H1 (cell line): ENCODE measurements around the gene COL12A1. TPM values are rescaled to one million over a fixed set of nuclear protein-coding genes. Genes with fewer than 3 reads are reported as not detected.

Experiments
- CTCF ChIA-PET: fragments of 300-600 bp; sonication (Branson Sonifier 250); formaldehyde crosslinking; loops from one replicate; lab custom pipeline; 2021; ENCODE audit not compliant: partially characterized antibody; lab: Charles Lee
- POLR2A ChIA-PET: fragments of 300-600 bp; sonication (Branson Sonifier 250); formaldehyde crosslinking; loops from one replicate; lab custom pipeline; 2021; ENCODE audit warnings: inconsistent platforms; ENCODE audit not compliant: partially characterized antibody; lab: Charles Lee
- DNase-seq, 2 experiments: peaks; one replicate each; pipeline versions ENCODE4 v3.0.0 to v3.0.0-alpha.2; 2010 to 2022; ENCODE audit warnings: low spot score in 2 of 2, low read depth in 1 of 2, mixed read lengths in 1 of 2
- FAIRE-seq: peaks from 2 replicates; lab custom pipeline; 2011; peaks lifted over from hg19 to GRCh38; lab: Jason Lieb, UNC
- H2AFZ ChIP-seq: 2 replicates; pipeline ENCODE4 v1.8.1; 2012; ENCODE audit warnings: low read length, inconsistent platforms
- H2AK5ac ChIP-seq: 2 replicates; pipeline ENCODE4 v1.6.1; 2013; ENCODE audit warnings: low read depth, low read length
- H2BK120ac ChIP-seq: replicated peaks from 2 replicates; pipeline ENCODE3; 2013; ENCODE audit warnings: low read depth, low read length, inconsistent platforms
- H2BK12ac ChIP-seq: 2 replicates; pipeline ENCODE4 v1.6.1; 2013; ENCODE audit warnings: low read depth, low read length
- H2BK15ac ChIP-seq: 2 replicates; pipeline ENCODE4 v1.6.1; 2013; ENCODE audit warnings: low read length
- H2BK20ac ChIP-seq: 2 replicates; pipeline ENCODE4 v1.6.1; 2013; ENCODE audit warnings: low read length
- H2BK5ac ChIP-seq: 2 replicates; pipeline ENCODE4 v1.6.1; 2013; ENCODE audit warnings: low read depth, low read length
- H3K14ac ChIP-seq: 2 replicates; pipeline ENCODE4 v1.6.1; 2013; ENCODE audit warnings: inconsistent platforms; ENCODE audit not compliant: insufficient read length
- H3K18ac ChIP-seq: 2 replicates; pipeline ENCODE4 v1.6.1; 2013; ENCODE audit warnings: low read length; ENCODE audit errors: extremely low read depth
- H3K23ac ChIP-seq: 2 replicates; pipeline ENCODE4 v1.6.1; 2013; ENCODE audit warnings: inconsistent platforms; ENCODE audit not compliant: insufficient read length
- H3K23me2 ChIP-seq: 2 replicates; pipeline ENCODE4 v1.6.1; 2013; ENCODE audit warnings: low read depth, low read length
- H3K27ac ChIP-seq: 2 replicates; pipeline ENCODE4 v1.6.1; 2011; ENCODE audit warnings: low read depth, low read length, inconsistent platforms
- H3K27me3 ChIP-seq, 4 experiments: replicated peaks in 1 of 4; 1 replicate in 1 of 4; 2 replicates in 3 of 4; pipeline versions ENCODE4 v1.6.1 to v1.8.1; 2011 to 2013; ENCODE audit warnings: low read length in 3 of 4, mild to moderate bottlenecking in 3 of 4, inconsistent platforms in 2 of 4, mixed read lengths in 2 of 4, moderate library complexity in 1 of 4; ENCODE audit not compliant: control insufficient read depth in 3 of 4, insufficient read depth in 3 of 4; ENCODE audit errors: extremely low read depth in 1 of 4
- H3K36me3 ChIP-seq, 4 experiments: 2 replicates each; pipeline versions ENCODE4 v1.6.1 to v1.8.1; 2011 to 2013; ENCODE audit warnings: mild to moderate bottlenecking in 4 of 4, low read length in 3 of 4, moderate library complexity in 2 of 4, control low read depth in 1 of 4, inconsistent platforms in 1 of 4; ENCODE audit not compliant: insufficient read depth in 4 of 4, control insufficient read depth in 2 of 4
- H3K4ac ChIP-seq: replicated peaks from 2 replicates; pipeline ENCODE3; 2013; ENCODE audit warnings: low read length, low read depth, mixed read lengths, inconsistent platforms; ENCODE audit not compliant: insufficient read length
- H3K4me1 ChIP-seq, 4 experiments: replicated peaks in 1 of 4; 1 replicate in 1 of 4; 2 replicates in 3 of 4; pipeline versions ENCODE4 v1.6.1 to v1.8.1; 2011 to 2013; ENCODE audit warnings: low read length in 3 of 4, inconsistent platforms in 2 of 4, mixed read lengths in 1 of 4; ENCODE audit not compliant: insufficient read depth in 4 of 4, control insufficient read depth in 3 of 4
- H3K4me2 ChIP-seq, 2 experiments: 2 replicates each; pipeline versions ENCODE4 v1.6.1 to v1.8.1; 2011 to 2013; ENCODE audit warnings: low read depth in 2 of 2, low read length in 2 of 2, control low read depth in 1 of 2, inconsistent platforms in 1 of 2, mild to moderate bottlenecking in 1 of 2; ENCODE audit not compliant: insufficient read depth in 1 of 2
- H3K4me3 ChIP-seq, 4 experiments: fragments of 200-600, 300-600 bp in 1 of 4; sonication (generic), shearing (Covaris generic), sonication (Bioruptor Twin) in 1 of 4; 2 replicates each; pipeline versions ENCODE4 v1.5.1 to v1.8.1; 2011 to 2016; ENCODE audit warnings: low read length in 4 of 4, low read depth in 3 of 4, control low read depth in 2 of 4, inconsistent platforms in 2 of 4, mild to moderate bottlenecking in 2 of 4, mixed read lengths in 1 of 4, moderate library complexity in 1 of 4; ENCODE audit not compliant: insufficient read depth in 2 of 4; ENCODE audit errors: extremely low read depth in 1 of 4
- H3K56ac ChIP-seq: replicated peaks from 2 replicates; pipeline ENCODE3; 2013; ENCODE audit warnings: low read depth, mild to moderate bottlenecking, mixed read lengths, low read length, inconsistent platforms; ENCODE audit not compliant: insufficient read length
- H3K79me1 ChIP-seq: 2 replicates; pipeline ENCODE4 v1.6.1; 2013; ENCODE audit warnings: low read depth, low read length, control low read depth
- H3K79me2 ChIP-seq, 2 experiments: 2 replicates each; pipeline versions ENCODE4 v1.6.1 to v1.8.1; 2012 to 2013; ENCODE audit warnings: low read length in 2 of 2, mild to moderate bottlenecking in 2 of 2, inconsistent platforms in 1 of 2; ENCODE audit not compliant: insufficient read depth in 2 of 2, control insufficient read depth in 1 of 2
- H3K9ac ChIP-seq, 4 experiments: replicated peaks in 1 of 4; 1 replicate in 1 of 4; 2 replicates in 3 of 4; pipeline versions ENCODE4 v1.6.1 to v1.8.1; 2011 to 2013; ENCODE audit warnings: low read depth in 3 of 4, low read length in 3 of 4, control low read depth in 2 of 4, mild to moderate bottlenecking in 2 of 4, moderate library complexity in 2 of 4, inconsistent platforms in 1 of 4; ENCODE audit errors: extremely low read depth in 1 of 4
- H3K9me3 ChIP-seq, 2 experiments: 2 replicates each; pipeline versions ENCODE4 v1.6.1 to v1.8.1; 2012 to 2013; ENCODE audit warnings: mild to moderate bottlenecking in 2 of 2, moderate library complexity in 2 of 2, control low read depth in 1 of 2, inconsistent platforms in 1 of 2, low read depth in 1 of 2, low read length in 1 of 2, mixed read lengths in 1 of 2; ENCODE audit not compliant: insufficient read depth in 2 of 2
- H4K20me1 ChIP-seq, 2 experiments: replicated peaks in 1 of 2; 2 replicates each; pipeline versions ENCODE3 to v1.8.1; 2011 to 2013; ENCODE audit warnings: inconsistent platforms in 2 of 2, low read length in 2 of 2, mild to moderate bottlenecking in 1 of 2; ENCODE audit not compliant: insufficient read depth in 2 of 2, control insufficient read depth in 1 of 2
- H4K5ac ChIP-seq: 2 replicates; pipeline ENCODE4 v1.6.1; 2013; ENCODE audit warnings: low read length, low read depth, mixed read lengths, inconsistent platforms; ENCODE audit not compliant: insufficient read length
- H4K8ac ChIP-seq: 2 replicates; pipeline ENCODE4 v1.8.0; 2013; ENCODE audit warnings: mild to moderate bottlenecking, moderate library complexity, low read length, inconsistent platforms; ENCODE audit not compliant: insufficient read depth; ENCODE audit errors: extremely low read depth
- H4K91ac ChIP-seq: replicated peaks from 2 replicates; pipeline ENCODE3; 2013; ENCODE audit warnings: low read length, mixed read lengths, inconsistent platforms; ENCODE audit not compliant: insufficient read length
- TAF1 ChIP-seq: IDR thresholded peaks from 2 replicates; pipeline ENCODE4 v1.6.1; 2011; ENCODE audit warnings: mild to moderate bottlenecking, low read depth, low read length
- WGBS, 2 experiments: shearing (Covaris generic) in 1 of 2; methylation state at CpG; one replicate each; pipeline versions ENCODE4 v1.1.6 to v1.1.7; 2013 to 2015; ENCODE audit warnings: low lambda C conversion rate in 2 of 2, mixed read lengths in 2 of 2, inconsistent platforms in 1 of 2, low coverage in 1 of 2, missing lambda C conversion rate in 1 of 2; ENCODE audit not compliant: insufficient replicate concordance in 2 of 2, insufficient coverage in 1 of 2, insufficient read length in 1 of 2; ENCODE audit errors: extremely low coverage in 1 of 2, missing lambda C conversion rate in 1 of 2; 5-methylcytosine and 5-hydroxymethylcytosine counted together
- polyA plus RNA-seq, 7 experiments: library from polyadenylated mRNA; depleted of rRNA in 3 of 7; stranded (reverse) in 5 of 7; unstranded in 2 of 7; fragments of >200 nt in 5 of 7; fragments of 200-250 nt in 2 of 7; gene quantifications; 1 replicate in 5 of 7; 2 replicates in 1 of 7; 4 replicates in 1 of 7; pipeline versions ENCODE4 v1.2.1 to v1.2.3, GENCODE V29; 2011 to 2013; ENCODE audit warnings: missing spikeins in 2 of 7, mixed read lengths in 2 of 7
- total RNA-seq: library from RNA; stranded (reverse); fragmentation: NEBNext Ultra II Directional; extraction: Animal tissue kit (Norgen Biotek cat#: 25700); gene quantifications from 2 replicates; pipeline ENCODE4 v1.2.1, GENCODE V29; 2021

Gene COL12A1
- total and polyA plus RNA-seq, 2 of the 8 experiments (the other 6 are each of a cell fraction or from before 2014, with no cell fraction given), result 1.4 to 4.7 TPM

DNA sequence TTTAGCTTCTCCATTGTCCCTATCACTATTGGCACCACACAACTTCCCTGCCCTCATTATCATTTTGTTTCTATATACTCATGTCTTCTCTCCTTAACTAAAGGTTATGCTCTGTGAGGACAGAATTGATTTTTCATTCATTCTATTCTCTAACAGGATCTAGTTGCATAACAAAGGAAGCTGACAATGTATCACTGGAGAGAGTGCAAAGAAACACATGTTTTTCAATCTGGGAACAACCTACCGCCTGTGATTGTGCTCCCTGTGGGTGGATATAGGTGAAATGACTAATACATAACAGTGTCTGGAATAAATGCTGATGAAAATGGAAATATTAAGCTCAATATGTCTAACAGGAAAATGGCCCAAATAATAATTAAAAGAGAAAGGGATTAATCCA lies 56.6 kb downstream of the COL12A1 start:
- no peak overlapping the region for H3K27ac ChIP-seq
- H2BK20ac ChIP-seq, result no peak overlapping the region
- H3K23me2 ChIP-seq, result no peaks in the 10 kb centered on the region
- no peak overlapping the region for H3K23ac ChIP-seq
- no peak overlapping the region for H4K91ac ChIP-seq
- H2AFZ ChIP-seq, result no peak overlapping the region
- H3K9ac ChIP-seq, result no peak overlapping the region
- CTCF ChIA-PET, result interaction anchor here (0.8 kb wide), 1 partner anchor 56 kb away, joined by 3 read pairs; no protein-coding TSS in a partner anchor
- H4K8ac ChIP-seq, result no peak overlapping the region
- no peak overlapping the region for H3K4ac ChIP-seq
- no peak overlapping the region for H2BK5ac ChIP-seq
- H3K4me2 ChIP-seq, result no peak overlapping the region
- H2BK120ac ChIP-seq, result no peak overlapping the region
- FAIRE-seq, result no peak
- no peaks in the 10 kb centered on the region for H3K9me3 ChIP-seq
- no peak overlapping the region for H2BK12ac ChIP-seq
- no peak overlapping the region for H3K56ac ChIP-seq
- no peaks in the 10 kb centered on the region for H4K20me1 ChIP-seq
- H3K79me2 ChIP-seq, result no peaks in the 10 kb centered on the region
- no peak for TF ChIP-seq TAF1
- TF ChIP-seq, all 59 proteins: peak for 0
- Histone ChIP-seq H3K27me3 (no peaks in the 10 kb centered on the region; a peak in 1 of 7 replicates), H3K79me1 (no peaks in the 10 kb centered on the region), H4K5ac (no peak overlapping the region), H3K4me3 (no peak overlapping the region), H3K18ac (no peak overlapping the region), H2BK15ac (no peak overlapping the region), H2AK5ac (no peak overlapping the region), H3K14ac (no peak overlapping the region), H3K36me3 (no peaks in the 10 kb centered on the region), H3K4me1 (no peaks in the 10 kb centered on the region)
- POLR2A ChIA-PET, result no interaction called here
- DNase-seq, result no peak
- 89% methylated on average over 1 of the region's 1 CpG; no CpG with 5 or more reads in 1 of the 2 experiments for WGBS, 2 experiments
